Occipital lobe (tissue), 3 donors: Measurements from ENCODE around the gene EXO5. TPM values are rescaled to one million over a fixed set of nuclear protein-coding genes. Genes with fewer than 3 reads are reported as not detected.
"Not testable (repeated sequence)": the region's sequence is repeated elsewhere in the genome, so short reads cannot be mapped to it uniquely, and the experiment has no call there.

Experiments
- DNase-seq: peaks from one replicate; lab custom pipeline; 2025; lab: John Stamatoyannopoulos, UW
- small RNA-seq: library from RNA; depleted of rRNA; stranded (forward); fragments of <200 nt; gene quantifications from one replicate; pipeline ENCODE3, GENCODE V24; 2014
- total RNA-seq: library from RNA; depleted of rRNA; stranded (reverse); fragments of >200 nt; gene quantifications from one replicate; pipeline ENCODE4 v1.2.3, GENCODE V29; 2014

The EXO5 gene
- total RNA-seq, 1 donor from 2014 or later, result 19.2 TPM

GRCh38 chr1:40553017-40553416 is 44.5 kb downstream of the EXO5 start:
- DNase-seq, result no peak

DNA sequence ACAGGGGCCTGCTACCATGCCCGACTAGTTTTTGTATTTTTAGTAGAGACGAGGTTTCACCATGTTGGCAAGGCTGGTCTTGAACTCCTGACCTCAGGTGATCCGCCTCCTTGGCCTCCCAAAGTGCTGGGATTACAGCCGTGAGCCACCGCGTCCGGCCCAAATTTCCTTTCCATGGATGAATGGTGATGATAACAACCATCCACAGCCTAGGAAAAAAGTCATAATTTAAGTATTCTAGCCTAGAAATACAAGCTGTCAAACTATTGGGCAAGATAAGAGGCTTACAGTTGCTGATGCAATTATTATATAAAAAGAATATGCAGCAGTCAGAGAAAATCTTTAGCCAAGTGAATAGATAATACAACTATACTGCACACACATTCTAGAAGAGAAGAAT is 46.2 kb downstream of the EXO5 start:
- not testable (repeated sequence) for DNase-seq

DNA sequence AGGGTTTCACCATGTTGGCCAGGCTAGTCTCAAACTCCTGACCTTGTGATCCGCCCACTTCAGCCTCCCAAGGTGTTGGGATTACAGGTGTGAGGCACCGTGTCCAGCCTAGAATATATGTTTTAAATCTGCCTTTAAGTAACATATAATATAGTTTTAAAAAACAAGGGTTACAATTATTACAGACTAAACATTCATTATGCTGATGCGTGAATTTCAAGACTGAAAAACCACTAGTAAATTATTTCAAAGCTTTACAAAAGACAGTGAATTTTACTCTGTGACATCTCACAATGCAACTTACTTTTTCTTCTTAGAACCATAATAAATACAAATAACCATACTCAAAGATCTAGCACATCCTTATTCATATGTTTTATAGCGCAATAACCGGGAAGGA is 47.6 kb downstream of the EXO5 start:
- no peak for DNase-seq

- DNase-seq, result not testable (repeated sequence)
Observed at GRCh38 chr1:40558241-40558640, 49.7 kb downstream of the EXO5 start.

DNA sequence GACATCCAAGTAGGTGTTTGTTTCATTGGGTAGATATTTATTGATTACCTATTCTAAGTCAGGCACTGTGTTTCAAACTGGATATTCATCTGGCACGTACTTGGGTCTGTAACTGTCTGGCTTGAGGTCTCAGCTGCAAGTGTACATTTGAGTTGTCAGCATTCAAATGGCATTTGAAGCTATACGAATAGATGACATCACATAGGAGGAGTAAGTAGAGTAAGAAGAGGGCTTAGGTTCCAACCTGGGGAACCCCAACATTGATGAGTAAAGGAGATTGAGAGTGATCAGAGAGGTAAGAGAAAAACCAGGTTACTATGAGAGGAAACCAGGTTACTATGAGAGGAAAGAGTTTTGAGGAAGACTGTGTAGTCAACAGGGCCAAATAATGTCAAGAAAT is 53.6 kb downstream of the EXO5 start:
- DNase-seq, result no peak

DNA sequence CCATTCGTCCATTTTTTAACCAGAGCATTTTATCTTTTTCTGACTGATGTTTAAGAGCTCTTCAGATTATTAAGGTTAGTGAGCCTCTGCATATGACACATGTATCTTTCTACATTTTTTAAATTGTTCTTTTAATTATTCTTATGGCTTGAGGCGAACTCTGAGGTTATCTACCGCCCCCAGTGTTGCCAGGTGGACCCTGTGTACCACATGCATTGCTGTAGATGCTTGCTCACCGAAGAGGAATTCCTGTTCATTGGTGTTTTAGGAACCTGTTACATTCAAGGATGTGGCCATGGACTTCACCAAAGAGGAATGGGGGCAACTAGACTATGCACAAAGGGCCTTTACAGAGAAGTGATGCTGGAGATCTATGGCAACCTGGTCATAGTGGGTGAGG is 54.7 kb downstream of the EXO5 start:
- DNase-seq, result no peak

GRCh38 chr1:40564506-40564905 is 55.9 kb downstream of the EXO5 start:
- DNase-seq, result no peak

- DNase-seq, result no peak
Observed at GRCh38 chr1:40564913-40565312, 56.3 kb downstream of the EXO5 start.

Small RNA genes lying within 50 kb of the gene (small RNA-seq; reads per million reads assigned to genes)
- not detected for gene AL356379.1

Other genes starting within 250 kb of the EXO5 start
- 17.5 TPM for gene COL9A2, start 191.5 kb upstream of the EXO5 start, total RNA-seq
- 24.6 TPM for gene SMAP2, start 135.0 kb upstream of the EXO5 start, total RNA-seq
- 22.0 TPM for gene ZFP69B, start 58.3 kb upstream of the EXO5 start, total RNA-seq
- gene ZFP69, start 31.5 kb upstream of the EXO5 start, total RNA-seq, result 15.1 TPM
- 6.1 TPM for gene ZNF684, start 22.9 kb downstream of the EXO5 start, total RNA-seq
- gene RIMS3, start 156.9 kb downstream of the EXO5 start, total RNA-seq, result 24.6 TPM
- gene NFYC, start 182.9 kb downstream of the EXO5 start, total RNA-seq, result 34.6 TPM